Naive thymus-derived CD4-positive, alpha-beta T cell (primary cell): ENCODE measurements around the gene IL17RE. TPM values are rescaled to one million over a fixed set of nuclear protein-coding genes. Genes with fewer than 3 reads are reported as not detected.

Experiments
- ATAC-seq: fragments of 150-1000 bp; cut with Tn5 transposase; 2 replicates; pipeline ENCODE4 v1.10.0; 2021; ENCODE audit warnings: mild to moderate bottlenecking, moderate library complexity
- CTCF ChIA-PET: fragments of 350-600 bp; sonication (Branson Sonifier 250); formaldehyde crosslinking; loops from one replicate; lab custom pipeline; 2021; ENCODE audit warnings: antibody characterized with exemption; lab: Charles Lee
- POLR2A ChIA-PET: fragments of 350-600 bp; sonication (Branson Sonifier 250); formaldehyde crosslinking; loops from one replicate; lab custom pipeline; 2021; ENCODE audit warnings: antibody characterized with exemption, inconsistent platforms; lab: Charles Lee
- DNase-seq, 9 donors: peaks; one replicate each; pipeline versions ENCODE4 v3.0.0 to v3.0.0-alpha.2; 2020 to 2022; ENCODE audit warnings: mixed read lengths in 1 of 9
- H3K27ac ChIP-seq: one replicate; pipeline ENCODE4 v1.7.0; 2013; ENCODE audit warnings: mild to moderate bottlenecking, low read depth, low read length, moderate library complexity
- H3K27me3 ChIP-seq, 2 donors: one replicate each; pipeline ENCODE4 v1.7.0; 2013; ENCODE audit warnings: low read length in 2 of 2, mild to moderate bottlenecking in 2 of 2, moderate library complexity in 2 of 2; ENCODE audit not compliant: control insufficient read depth in 2 of 2, insufficient read depth in 2 of 2
- H3K36me3 ChIP-seq, 3 experiments: 1 replicate in 2 of 3; 2 replicates in 1 of 3; pipeline ENCODE4 v1.7.0; 2013; ENCODE audit warnings: low read length in 3 of 3, mild to moderate bottlenecking in 3 of 3, moderate library complexity in 1 of 3; ENCODE audit not compliant: insufficient read depth in 3 of 3, control insufficient read depth in 2 of 3
- H3K4me1 ChIP-seq, 2 donors: one replicate each; pipeline ENCODE4 v1.7.0; 2013; ENCODE audit warnings: low read length in 2 of 2, mild to moderate bottlenecking in 2 of 2, moderate library complexity in 1 of 2; ENCODE audit not compliant: control insufficient read depth in 2 of 2, insufficient read depth in 2 of 2
- H3K4me3 ChIP-seq: 2 replicates; pipeline ENCODE4 v1.7.0; 2013; ENCODE audit warnings: mild to moderate bottlenecking, low read length
- H3K9me3 ChIP-seq, 3 experiments: 1 replicate in 2 of 3; 2 replicates in 1 of 3; pipeline ENCODE4 v1.7.0; 2013; ENCODE audit warnings: low read length in 3 of 3; ENCODE audit not compliant: control insufficient read depth in 2 of 3
- H3K27ac Mint-ChIP-seq, 9 donors: one replicate each; pipeline ENCODE4 v1.8.0; 2020 to 2022; ENCODE audit warnings: mixed read lengths in 9 of 9, mild to moderate bottlenecking in 8 of 9, moderate library complexity in 5 of 9, inconsistent platforms in 2 of 9
- H3K27me3 Mint-ChIP-seq, 5 donors: one replicate each; pipeline ENCODE4 v1.8.0; 2021 to 2022; ENCODE audit warnings: mixed read lengths in 5 of 5, mild to moderate bottlenecking in 1 of 5
- H3K36me3 Mint-ChIP-seq, 5 donors: one replicate each; pipeline ENCODE4 v1.8.0; 2020 to 2022; ENCODE audit warnings: mixed read lengths in 5 of 5, mild to moderate bottlenecking in 3 of 5, inconsistent platforms in 1 of 5
- H3K4me1 Mint-ChIP-seq, 7 donors: one replicate each; pipeline ENCODE4 v1.8.0; 2020 to 2022; ENCODE audit warnings: mixed read lengths in 7 of 7, mild to moderate bottlenecking in 3 of 7, inconsistent platforms in 1 of 7
- H3K4me3 Mint-ChIP-seq, 10 donors: one replicate each; pipeline ENCODE4 v1.8.0; 2020 to 2022; ENCODE audit warnings: mild to moderate bottlenecking in 10 of 10, mixed read lengths in 10 of 10, moderate library complexity in 6 of 10, inconsistent platforms in 2 of 10
- H3K9me3 Mint-ChIP-seq, 11 donors: one replicate each; pipeline ENCODE4 v1.8.0; 2020 to 2022; ENCODE audit warnings: mixed read lengths in 11 of 11, mild to moderate bottlenecking in 4 of 11, inconsistent platforms in 1 of 11, moderate library complexity in 1 of 11
- intact Hi-C, 2 donors: fragments of 100-400 bp; cut with micrococcal nuclease; formaldehyde crosslinking; loops; one replicate each; pipeline ENCODE4 v1.15.1; 2023
- polyA plus RNA-seq, 2 donors: library from polyadenylated mRNA; unstranded; fragments of 300-500 nt; fragmentation: Illumina TruSeq; gene quantifications; one replicate each; pipeline ENCODE4 v1.2.3, GENCODE V29; 2021
- total RNA-seq, 6 experiments: library from RNA in 5 of 6; stranded (reverse) in 5 of 6; gene quantifications; 1 replicate in 5 of 6; 2 replicates in 1 of 6; pipeline ENCODE4 v1.2.3 and lab custom pipeline; 2021 to 2026

Gene IL17RE
- total and polyA plus RNA-seq, 7 experiments from 2014 or later, result 0.19 to 2.2 (median 0.38) TPM; not detected in 2

GRCh38 chr3:9946112-9947024 lies 43.7 kb downstream of the IL17RE start:
- Histone ChIP-seq H3K4me1 (peaks cover 7% of the 10 kb centered on the region in 2 donors), H3K4me3 (peak overlapping the region; percentile 50), H3K27me3 (no peaks in the 10 kb centered on the region), H3K27ac (peak overlapping the region; percentile 74), H3K36me3 (peaks cover 0 to 36% (median 0%) of the 10 kb centered on the region in 3 experiments), H3K9me3 (no peaks in the 10 kb centered on the region)
- Mint-ChIP-seq H3K9me3 (no peaks in the 10 kb centered on the region), H3K36me3 (peaks cover 0 to 4% (median 0%) of the 10 kb centered on the region in 5 donors), H3K4me1 (peaks cover 8 to 16% (median 11%) of the 10 kb centered on the region in 7 donors), H3K27me3 (no peaks in the 10 kb centered on the region), H3K4me3 (peak overlapping the region; percentile 42 to 85 (median 78)), H3K27ac (peak overlapping the region in 8 of 9 donors; percentile 56 to 91 (median 82))
- ATAC-seq (peak; percentile 94), DNase-seq (peak; percentile 70 to 88 (median 80))
- ChIA-PET CTCF (interaction anchor here (0.6 to 4.1 kb wide), 9 partner anchors 9 to 317 kb away, joined by 3 to 35 read pairs (median 3); partner anchors contain the start of genes CRELD1 and RPUSD3), POLR2A (interaction anchor here (0.6 to 2.3 kb wide), 7 partner anchors 12 to 550 kb away, joined by 3 to 64 read pairs (median 4); partner anchors contain the start of genes ARPC4, CRELD1, EMC3 and JAGN1)
- intact Hi-C loops, result loop anchor here (1.0 to 5.0 kb wide), 5 partner anchors 13 to 214 kb away; partner anchors contain the start of genes BRPF1 (in 2 of the 2), CRELD1 (in 2 of the 2), RPUSD3 (in 2 of the 2) and JAGN1 (in 1 of the 2)

DNA sequence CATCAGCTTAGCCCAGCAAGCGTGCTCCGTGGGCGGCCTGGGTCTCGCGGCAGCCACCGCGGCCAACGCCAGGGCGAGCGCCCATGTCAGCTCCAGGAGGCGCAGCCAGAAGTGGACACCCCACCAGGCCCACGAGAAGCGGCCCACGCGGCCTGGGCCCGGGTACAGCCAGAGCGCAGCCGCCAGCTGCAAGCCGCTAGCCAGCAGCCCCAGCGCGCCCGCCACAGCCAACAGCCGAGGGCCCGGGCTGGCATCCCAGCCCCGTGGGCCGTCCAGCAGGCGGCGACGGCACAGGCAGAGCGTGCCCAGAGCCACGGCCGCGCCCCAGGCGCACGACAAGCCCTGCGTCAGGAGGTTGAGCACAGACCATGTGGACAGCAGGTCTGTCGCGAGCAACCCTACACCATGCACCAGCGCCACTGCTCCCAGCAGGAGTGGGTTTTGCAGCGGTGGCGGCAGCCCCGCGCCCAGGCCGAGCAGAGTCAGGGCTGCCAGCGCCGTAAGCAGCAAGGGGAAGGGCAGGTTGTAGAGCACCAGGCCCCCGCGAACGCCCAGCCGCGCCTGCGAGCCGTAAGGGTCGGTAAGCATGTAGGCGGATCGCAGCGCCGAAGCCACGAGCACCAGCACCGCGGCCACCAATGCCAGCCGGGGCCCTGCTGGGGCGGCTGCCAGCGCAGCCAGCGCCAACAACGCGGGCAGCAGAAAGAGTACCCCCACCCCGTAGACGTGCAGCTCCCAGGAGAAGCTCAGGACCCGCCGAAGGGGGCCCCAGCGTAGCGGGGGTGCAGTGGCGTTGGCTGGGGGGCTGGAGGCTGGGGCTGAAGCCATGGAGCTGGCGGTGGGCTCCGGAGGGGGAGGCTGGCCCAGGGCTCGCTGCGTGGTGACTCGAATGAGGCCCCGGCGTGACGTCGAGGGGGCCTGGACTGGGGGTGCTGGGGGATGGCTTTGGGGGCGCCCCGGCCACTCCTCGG lies 44.7 kb downstream of the IL17RE start:
- H3K27me3 ChIP-seq, result no peaks in the 10 kb centered on the region
- CTCF ChIA-PET, result interaction anchor here (0.7 to 4.1 kb wide), 5 partner anchors 10 to 115 kb away, joined by 3 to 35 read pairs (median 3); partner anchors contain the start of genes CRELD1 and RPUSD3
- no peak overlapping the region for H3K27ac ChIP-seq
- peaks cover 10 to 22% (median 14%) of the 10 kb centered on the region in 7 donors for H3K4me1 Mint-ChIP-seq
- H3K36me3 Mint-ChIP-seq, result peaks cover 0 to 3% (median 0%) of the 10 kb centered on the region in 5 donors
- peaks cover 0 to 34% (median 0%) of the 10 kb centered on the region in 3 experiments for H3K36me3 ChIP-seq
- H3K4me3 Mint-ChIP-seq, result no peak overlapping the region
- peak overlapping the region in 1 of 9 donors; percentile 36 for H3K27ac Mint-ChIP-seq
- DNase-seq, result no peak
- no peaks in the 10 kb centered on the region for H3K9me3 ChIP-seq
- H3K9me3 Mint-ChIP-seq, result no peaks in the 10 kb centered on the region
- ATAC-seq, result no peak
- no peaks in the 10 kb centered on the region for H3K27me3 Mint-ChIP-seq
- POLR2A ChIA-PET, result interaction anchor here (0.8 to 2.3 kb wide), 4 partner anchors 13 to 551 kb away, joined by 3 to 64 read pairs (median 8); partner anchors contain the start of genes CRELD1, EMC3 and JAGN1
- no peak overlapping the region for H3K4me3 ChIP-seq
- H3K4me1 ChIP-seq, result peaks cover 11 to 13% of the 10 kb centered on the region in 2 donors
- intact Hi-C loops, result loop anchor here (5.0 kb wide), 1 partner anchor 215 kb away; the partner anchor contains the start of gene BRPF1 (in 2 of the 2)

- CTCF ChIA-PET, result interaction anchor here (1.5 kb wide), 1 partner anchor 16 kb away, joined by 6 read pairs; the partner anchor contains the start of gene CRELD1
- DNase-seq (no peak), ATAC-seq (no peak)
- Mint-ChIP-seq H3K27me3 (no peaks in the 10 kb centered on the region), H3K9me3 (no peaks in the 10 kb centered on the region), H3K4me1 (peaks cover 10 to 29% (median 19%) of the 10 kb centered on the region in 7 donors), H3K36me3 (peaks cover 0 to 2% (median 0%) of the 10 kb centered on the region in 5 donors), H3K4me3 (no peak overlapping the region), H3K27ac (peak overlapping the region in 1 of 9 donors; percentile 31)
- no peak overlapping the region for H3K4me3 ChIP-seq
- peaks cover 0 to 22% (median 0%) of the 10 kb centered on the region in 3 experiments for H3K36me3 ChIP-seq
- intact Hi-C loops, result loop anchor here (5.0 kb wide), 1 partner anchor 216 kb away; the partner anchor contains the start of gene BRPF1 (in 2 of the 2)
- H3K9me3 ChIP-seq, result no peaks in the 10 kb centered on the region
- no peak overlapping the region for H3K27ac ChIP-seq
- no peaks in the 10 kb centered on the region for H3K27me3 ChIP-seq
- POLR2A ChIA-PET, result interaction anchor here (1.4 to 1.8 kb wide), 2 partner anchors 15 to 17 kb away, joined by 6 to 10 read pairs; partner anchors contain the start of gene CRELD1
- peaks cover 11 to 15% of the 10 kb centered on the region in 2 donors for H3K4me1 ChIP-seq
Observed at GRCh38 chr3:9948586-9948985, 45.9 kb downstream of the IL17RE start.

DNA sequence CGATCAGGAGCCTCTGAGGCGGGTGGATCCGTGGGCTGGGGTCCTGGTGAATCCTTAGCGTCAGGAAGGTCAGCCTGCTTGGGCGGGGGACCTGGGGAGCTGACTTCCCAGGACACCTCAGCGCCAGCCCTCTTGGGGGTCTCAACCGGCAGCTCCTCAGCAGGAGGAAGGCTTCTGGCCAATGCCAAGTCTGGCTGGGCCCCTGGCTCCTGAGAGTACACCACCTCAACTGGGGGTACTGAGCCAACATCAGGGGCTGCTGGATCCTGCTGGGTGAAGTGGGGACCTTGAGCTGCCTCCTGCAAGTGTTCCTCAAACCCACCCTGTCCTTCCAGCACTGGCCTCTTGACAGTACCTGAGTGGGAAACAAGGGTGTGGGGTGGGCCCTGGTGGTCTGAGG lies 46.5 kb downstream of the IL17RE start:
- Histone ChIP-seq H3K36me3 (peaks cover 0 to 16% (median 0%) of the 10 kb centered on the region in 3 experiments), H3K4me1 (peaks cover 11 to 15% of the 10 kb centered on the region in 2 donors), H3K4me3 (no peak overlapping the region), H3K27me3 (no peaks in the 10 kb centered on the region), H3K9me3 (no peaks in the 10 kb centered on the region), H3K27ac (no peak overlapping the region)
- Mint-ChIP-seq H3K4me1 (peaks cover 10 to 29% (median 19%) of the 10 kb centered on the region in 7 donors), H3K27ac (no peak overlapping the region), H3K4me3 (no peak overlapping the region), H3K9me3 (no peaks in the 10 kb centered on the region), H3K27me3 (no peaks in the 10 kb centered on the region), H3K36me3 (peaks cover 0 to 2% (median 0%) of the 10 kb centered on the region in 5 donors)
- no peak for ATAC-seq
- ChIA-PET POLR2A (interaction anchor here (1.4 to 1.8 kb wide), 2 partner anchors 16 to 18 kb away, joined by 6 to 10 read pairs; partner anchors contain the start of gene CRELD1), CTCF (interaction anchor here (1.5 kb wide), 1 partner anchor 16 kb away, joined by 6 read pairs; the partner anchor contains the start of gene CRELD1)
- intact Hi-C loops, result loop anchor here (5.0 kb wide), 1 partner anchor 217 kb away; the partner anchor contains the start of gene BRPF1 (in 2 of the 2)
- DNase-seq, result no peak

DNA sequence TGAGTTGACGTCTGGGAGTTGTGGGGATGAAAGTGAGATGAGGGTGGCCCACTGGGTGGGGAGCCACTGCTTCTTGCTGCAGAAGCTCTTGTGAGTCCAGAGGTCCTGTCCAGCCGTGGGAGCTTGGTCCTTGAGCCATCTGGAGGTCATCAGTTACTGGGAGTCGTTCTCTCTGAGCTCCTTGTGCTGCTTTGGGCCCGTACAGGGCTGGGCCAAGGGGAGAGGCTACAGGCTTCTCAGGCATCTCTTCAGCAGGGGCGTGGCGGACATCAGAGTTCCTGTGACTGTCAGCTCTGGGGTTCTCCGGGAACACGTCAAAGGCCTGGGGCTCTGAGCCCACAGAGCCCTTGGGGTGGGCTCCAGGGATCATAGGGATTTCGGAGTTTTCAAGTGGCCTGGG lies 47.0 kb downstream of the IL17RE start:
- Mint-ChIP-seq H3K27me3 (no peaks in the 10 kb centered on the region), H3K27ac (no peak overlapping the region), H3K9me3 (no peaks in the 10 kb centered on the region), H3K36me3 (peaks cover 0 to 2% (median 0%) of the 10 kb centered on the region in 5 donors), H3K4me1 (peaks cover 10 to 29% (median 19%) of the 10 kb centered on the region in 7 donors), H3K4me3 (no peak overlapping the region)
- intact Hi-C loops, result loop anchor here (2.0 to 5.0 kb wide), 3 partner anchors 37 to 217 kb away; partner anchors contain the start of genes BRPF1 (in 2 of the 2) and EMC3 (in 2 of the 2)
- H3K27ac ChIP-seq, result no peak overlapping the region
- H3K27me3 ChIP-seq, result no peaks in the 10 kb centered on the region
- no peak overlapping the region for H3K4me3 ChIP-seq
- DNase-seq (no peak), ATAC-seq (no peak)
- ChIA-PET CTCF (interaction anchor here (1.5 kb wide), 1 partner anchor 17 kb away, joined by 6 read pairs; the partner anchor contains the start of gene CRELD1), POLR2A (interaction anchor here (1.4 to 1.8 kb wide), 2 partner anchors 16 to 18 kb away, joined by 6 to 10 read pairs; partner anchors contain the start of gene CRELD1)
- H3K9me3 ChIP-seq, result no peaks in the 10 kb centered on the region
- peaks cover 0 to 11% (median 0%) of the 10 kb centered on the region in 3 experiments for H3K36me3 ChIP-seq
- H3K4me1 ChIP-seq, result peaks cover 11 to 15% of the 10 kb centered on the region in 2 donors
